ENCODE data around the gene CD300LB. TPM values are rescaled to one million over a fixed set of nuclear protein-coding genes. Genes with fewer than 3 reads are reported as not detected.
"Not testable (repeated sequence)": the region's sequence is repeated elsewhere in the genome, so short reads cannot be mapped to it uniquely, and the experiment has no call there.

Gene CD300LB
- polyA plus RNA-seq, 1 experiment, result not detected

- Histone ChIP-seq H3K27me3 (ENCODE audit: control insufficient read depth, insufficient read depth, low read length) (no peaks in the 10 kb centered on the region), H3K27ac (ENCODE audit: low read depth, low read length) (no peak overlapping the region), H3K9me3 (ENCODE audit: control insufficient read depth, insufficient read depth, low read length) (no peaks in the 10 kb centered on the region), H3K4me3 (ENCODE audit: low read depth, low read length) (no peak overlapping the region)
- ChIA-PET POLR2A (no interaction called here), CTCF (interaction anchor here (0.7 to 1.9 kb wide), 2 partner anchors 114 to 414 kb away, joined by 3 to 6 read pairs; no protein-coding TSS in a partner anchor)
- DNase-seq (ENCODE audit: low read depth, low spot score), result no peak
- TF ChIP-seq CTCF (IDR thresholded peaks at IDR 0.05; ENCODE audit: low read depth, low read length), result peak; percentile 86
These were observed 37.9 kb downstream of the CD300LB start for GRCh38 chr17:74493331-74493833.

- POLR2A ChIA-PET, result no interaction called here
- TF ChIP-seq CTCF (IDR thresholded peaks at IDR 0.05; ENCODE audit: low read depth, low read length), result no peak
These were observed 39.6 kb downstream of the CD300LB start for GRCh38 chr17:74491626-74492025.

GRCh38 chr17:74490716-74491115, 40.6 kb downstream of the CD300LB start:
- H3K4me3 ChIP-seq (ENCODE audit: low read depth, low read length), result no peak overlapping the region

More at GRCh38 chr17:74491626-74492025, 39.6 kb downstream of the CD300LB start:
- CTCF ChIA-PET, result interaction anchor here (0.5 to 1.0 kb wide), 3 partner anchors 34 to 351 kb away, joined by 3 to 4 read pairs (median 3); no protein-coding TSS in a partner anchor
- H3K4me3 ChIP-seq (ENCODE audit: low read depth, low read length), result no peak overlapping the region
- H3K9me3 ChIP-seq (ENCODE audit: control insufficient read depth, insufficient read depth, low read length), result no peaks in the 10 kb centered on the region
- H3K27me3 ChIP-seq (ENCODE audit: control insufficient read depth, insufficient read depth, low read length), result no peaks in the 10 kb centered on the region
- no peak for DNase-seq (ENCODE audit: low read depth, low spot score)
- H3K27ac ChIP-seq (ENCODE audit: low read depth, low read length), result no peak overlapping the region

GRCh38 chr17:74488276-74488675, 43.0 kb downstream of the CD300LB start:
- POLR2A ChIA-PET; DNase-seq (ENCODE audit: low read depth, low spot score); H3K27ac ChIP-seq (ENCODE audit: low read depth, low read length); H3K9me3 ChIP-seq (ENCODE audit: control insufficient read depth, insufficient read depth, low read length); H3K4me3 ChIP-seq (ENCODE audit: low read depth, low read length); CTCF ChIA-PET; H3K27me3 ChIP-seq (ENCODE audit: control insufficient read depth, insufficient read depth, low read length): not testable (repeated sequence)

More at GRCh38 chr17:74490716-74491115, 40.6 kb downstream of the CD300LB start:
- no peak for DNase-seq (ENCODE audit: low read depth, low spot score)
- Histone ChIP-seq H3K9me3 (ENCODE audit: control insufficient read depth, insufficient read depth, low read length) (no peaks in the 10 kb centered on the region), H3K27me3 (ENCODE audit: control insufficient read depth, insufficient read depth, low read length) (no peaks in the 10 kb centered on the region), H3K27ac (ENCODE audit: low read depth, low read length) (no peak overlapping the region)
- ChIA-PET POLR2A (no interaction called here), CTCF (interaction anchor here (1.0 kb wide), 1 partner anchor 112 kb away, joined by 4 read pairs; no protein-coding TSS in a partner anchor)
- no peak for TF ChIP-seq CTCF (IDR thresholded peaks at IDR 0.05; ENCODE audit: low read depth, low read length)

- DNase-seq (ENCODE audit: low read depth, low spot score), result no peak
- Histone ChIP-seq H3K4me3 (ENCODE audit: low read depth, low read length) (no peak overlapping the region), H3K9me3 (ENCODE audit: control insufficient read depth, insufficient read depth, low read length) (no peaks in the 10 kb centered on the region; the same call in 1 of the 2 replicates), H3K27me3 (ENCODE audit: control insufficient read depth, insufficient read depth, low read length) (no peaks in the 10 kb centered on the region), H3K27ac (ENCODE audit: low read depth, low read length) (no peak overlapping the region)
- TF ChIP-seq CTCF (IDR thresholded peaks at IDR 0.05; ENCODE audit: low read depth, low read length), result no peak
- POLR2A ChIA-PET, result no interaction called here
- CTCF ChIA-PET, result no interaction called here
These were observed 45.4 kb downstream of the CD300LB start for GRCh38 chr17:74485841-74486240.

Measured in AG04450 (cell line).